A549 treated with AZD2906 at 1 μM for 4 hours (cell line): Measurements from ENCODE around the gene ZFP64. TPM values are rescaled to one million over a fixed set of nuclear protein-coding genes. Genes with fewer than 3 reads are reported as not detected.

ENCODE experiments used
- total RNA-seq: library from RNA; stranded (reverse); fragments of 200-300 nt; extraction: Qiagen RNA extraction; gene quantifications from 5 replicates; pipeline ENCODE4 v1.2.3, GENCODE V29; 2022

The ZFP64 gene
- total RNA-seq, result 18.9 to 20.0 TPM (median 19.6 TPM) in 5 replicates

DNA sequence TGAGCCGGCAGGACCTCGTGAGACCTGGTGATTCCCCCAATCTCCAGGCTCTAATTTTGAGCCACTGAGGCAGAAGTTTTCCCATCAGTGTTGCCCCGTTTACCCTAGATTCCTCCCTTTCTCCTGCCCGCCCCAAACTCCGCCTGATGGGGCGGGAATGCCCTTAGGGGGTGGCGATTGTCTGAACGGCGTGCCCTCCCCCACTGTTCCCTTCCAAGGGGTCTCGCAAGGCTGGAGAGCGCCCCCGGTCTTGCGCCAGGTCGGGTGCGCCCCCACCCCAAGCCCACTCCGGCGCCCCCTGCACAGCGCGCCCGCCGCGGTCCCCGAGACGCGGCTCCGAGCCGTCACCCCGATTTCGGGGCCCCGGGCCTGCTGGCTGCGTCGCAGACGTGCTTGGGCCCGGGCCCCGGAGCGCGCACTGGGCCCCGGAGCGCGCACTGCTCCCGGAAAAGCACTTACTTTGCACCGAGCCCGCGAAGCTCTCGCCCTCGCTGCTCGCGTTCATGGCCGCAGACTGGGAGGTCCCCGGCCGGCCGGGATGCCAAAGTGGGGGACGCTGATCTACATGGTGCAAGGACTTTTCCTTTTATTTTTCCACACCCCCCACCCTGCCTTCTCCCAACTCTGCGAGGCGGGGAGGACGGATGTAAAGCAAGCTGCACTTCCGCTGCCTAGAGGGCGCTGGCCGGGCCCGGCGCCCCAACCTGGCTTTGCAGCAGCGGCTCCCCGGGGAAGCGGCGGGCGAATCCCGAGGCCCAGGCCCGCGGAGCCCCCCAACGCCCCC, at the start of gene ZFP64:
Gene ZFP64 (minus strand): TSS at position 648 of the 784 bp plus-strand sequence. CDS start 143 bp downstream, at position 505.

